K562 (cell line): ENCODE results near the gene PHTF1. TPM values are rescaled to one million over a fixed set of nuclear protein-coding genes. Genes with fewer than 3 reads are reported as not detected.

ENCODE experiments used
- ELF2 ChIP-seq: fragments of 250-450 bp; sonication (Bioruptor Pico); IDR thresholded peaks from 2 replicates; pipeline ENCODE4 v1.5.0; 2021; ENCODE audit warnings: mild to moderate bottlenecking
- JUN ChIP-seq, 2 experiments: sonication (generic) in 1 of 2; formaldehyde crosslinking in 1 of 2; IDR thresholded peaks; 2 replicates each; pipeline versions ENCODE4 v1.6.1 to v1.8.0; 2012 to 2022; ENCODE audit warnings: borderline replicate concordance in 2 of 2, mild to moderate bottlenecking in 2 of 2, improper control_type of control experiment in 1 of 2, low read depth in 1 of 2, low read length in 1 of 2, missing genetic modification reagents in 1 of 2
- MYBL2 ChIP-seq, 2 experiments: fragments of 450-650 bp in 1 of 2; sonication (generic) in 1 of 2; formaldehyde crosslinking in 1 of 2; IDR thresholded peaks; 2 replicates each; pipeline versions ENCODE4 v1.6.1 to v1.8.1; 2017 to 2022; ENCODE audit warnings: borderline replicate concordance in 1 of 2, inconsistent platforms in 1 of 2, low read depth in 1 of 2, mild to moderate bottlenecking in 1 of 2, missing genetic modification reagents in 1 of 2, moderate library complexity in 1 of 2
- PPARD ChIP-seq: fragments of 250-450 bp; sonication (Bioruptor Pico); IDR thresholded peaks from 2 replicates; pipeline ENCODE4 v1.8.0; 2022; ENCODE audit warnings: inconsistent platforms, mild to moderate bottlenecking, moderate library complexity
- PTRF ChIP-seq: fragments of 450-650 bp; IDR thresholded peaks from 2 replicates; pipeline ENCODE4 v1.6.1; 2016; ENCODE audit warnings: mild to moderate bottlenecking, missing genetic modification characterization, missing compliant biosample characterization
- RBM17 ChIP-seq: fragments of 200-400 bp; formaldehyde crosslinking; IDR thresholded peaks from 2 replicates; pipeline ENCODE4 v1.6.1; 2017; ENCODE audit warnings: low read depth, mild to moderate bottlenecking, low read length, borderline replicate concordance
- RUNX1 ChIP-seq: sonication (generic); IDR thresholded peaks from 2 replicates; pipeline ENCODE4 v1.6.1; 2016; ENCODE audit warnings: antibody characterized with exemption, low read depth
- STAG1 ChIP-seq: sonication (generic); formaldehyde crosslinking; IDR thresholded peaks from 2 replicates; pipeline ENCODE4 v1.5.0; 2020; ENCODE audit warnings: missing genetic modification reagents, borderline replicate concordance
- SUPT5H ChIP-seq: fragments of 450-650 bp; IDR thresholded peaks from 2 replicates; pipeline ENCODE4 v1.6.1; 2016
- ZBED1 ChIP-seq: IDR thresholded peaks from 2 replicates; pipeline ENCODE4 v1.6.1; 2014
- ZBTB12 ChIP-seq: fragments of 250-450 bp; sonication (Bioruptor Pico); IDR thresholded peaks from 2 replicates; pipeline ENCODE4 v1.4.0; 2020
- ZBTB43 ChIP-seq: sonication (generic); formaldehyde crosslinking; IDR thresholded peaks from 2 replicates; pipeline ENCODE4 v1.8.0; 2023; ENCODE audit warnings: mild to moderate bottlenecking, missing genetic modification reagents
- ZNF232 ChIP-seq: sonication (generic); formaldehyde crosslinking; IDR thresholded peaks from 2 replicates; pipeline ENCODE4 v1.8.0; 2022; ENCODE audit warnings: mild to moderate bottlenecking, missing genetic modification reagents
- ZNF24 ChIP-seq: fragments of 450-650 bp; IDR thresholded peaks from 2 replicates; pipeline ENCODE4 v1.6.1; 2016
- ZNF507 ChIP-seq: conservative IDR thresholded peaks from 2 replicates; pipeline ENCODE4 v1.6.1; 2017; ENCODE audit warnings: missing genetic modification characterization, missing compliant biosample characterization
- ZNF695 ChIP-seq: fragments of 450-650 bp; formaldehyde crosslinking; IDR thresholded peaks from 2 replicates; pipeline ENCODE4 v1.4.0; 2020; ENCODE audit warnings: mild to moderate bottlenecking, moderate library complexity
- polyA plus RNA-seq, 8 experiments: library from polyadenylated mRNA; depleted of rRNA in 4 of 8; stranded (reverse) in 5 of 8; unstranded in 3 of 8; fragments of >200 nt; fragmentation: Nextera tagmentation in 2 of 8; fragmentation: Illumina TruSeq in 1 of 8; extraction: Ambion mirVana in 2 of 8; extraction: Trizol in 1 of 8; gene quantifications; 2 replicates each; pipeline versions ENCODE4 v1.2.1 to v1.2.3, GENCODE V29; 2011 to 2014; ENCODE audit warnings: inconsistent platforms in 1 of 8, missing spikeins in 1 of 8
- total RNA-seq, 7 experiments: library from RNA; depleted of rRNA in 6 of 7; stranded (reverse); fragments of >200 nt in 6 of 7; fragmentation: Illumina TruSeq in 2 of 7; extraction: Trizol in 2 of 7; gene quantifications; 2 replicates each; pipeline versions ENCODE4 v1.2.1 to v1.2.3, GENCODE V29; 2011 to 2021; ENCODE audit warnings: low replicate concordance in 1 of 7
- TF ChIP-seq, protein P1 (sequence below), 2 experiments: fragments of 150-350 bp in 1 of 2; IDR thresholded peaks; 2 replicates each; pipeline ENCODE4 v1.6.1; 2012 to 2016; ENCODE audit warnings: low read depth in 2 of 2, low read length in 2 of 2, mild to moderate bottlenecking in 1 of 2, moderate library complexity in 1 of 2
- TF ChIP-seq, protein P2 (sequence below): fragments of 450-650 bp; formaldehyde crosslinking; IDR thresholded peaks from 2 replicates; pipeline ENCODE4 v1.4.0; 2020; ENCODE audit warnings: mild to moderate bottlenecking, moderate library complexity
- TF ChIP-seq, protein P3 (sequence below): sonication (generic); formaldehyde crosslinking; IDR thresholded peaks from 2 replicates; pipeline ENCODE4 v1.8.0; 2022; ENCODE audit warnings: missing genetic modification reagents, mild to moderate bottlenecking, borderline replicate concordance

The PHTF1 gene
- total and polyA plus RNA-seq, 9 of the 15 experiments (the other 6 are each of a cell fraction or from before 2014, with no cell fraction given), result 8.4 to 36.2 (median 23.0) TPM

DNA sequence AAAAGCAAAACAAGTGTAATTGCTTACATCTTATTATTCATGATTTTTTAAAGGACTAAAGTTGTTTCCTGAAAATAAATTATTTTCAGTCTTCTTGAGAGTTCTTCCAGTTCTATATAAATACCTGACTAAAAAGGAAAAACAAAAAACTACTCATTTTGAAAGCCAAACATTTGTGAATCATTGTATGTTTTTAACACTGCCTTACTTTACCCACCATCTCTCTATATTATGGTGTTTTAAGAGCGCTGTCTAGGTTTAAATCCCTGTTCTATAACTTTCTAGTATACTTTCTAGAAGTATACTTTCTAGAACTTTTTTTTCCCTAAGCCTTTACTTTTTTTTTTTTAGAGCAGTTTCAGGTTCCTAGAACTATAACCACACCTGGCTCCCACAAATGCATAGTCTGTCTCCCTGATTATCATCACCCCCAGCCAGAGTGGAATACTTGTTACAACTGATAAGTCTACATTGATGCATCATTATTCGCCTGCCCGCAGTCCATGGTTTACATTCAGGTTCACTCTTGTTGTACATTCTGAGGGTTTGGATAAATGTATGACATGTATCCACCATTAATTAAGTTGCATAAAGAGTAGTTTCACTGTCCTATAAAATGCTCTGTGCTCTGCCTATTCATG, 43.2 kb upstream of the PHTF1 start (continued):
- TF ChIP-seq SUPT5H (no peak), ZBTB43 (CRISPR knock-in tag) (no peak), JUN (IDR thresholded peaks at IDR 0.05; ENCODE audit: borderline replicate concordance, low read depth, low read length) (no peak), JUN (CRISPR knock-in tag; IDR thresholded peaks at IDR 0.05; ENCODE audit: borderline replicate concordance) (no peak), ZBTB12 (CRISPR knock-in tag) (no peak), RBM17 (no peak), PPARD (CRISPR knock-in tag) (no peak), ELF2 (no peak), STAG1 (no peak), RUNX1 (no peak), PTRF (tag) (no peak), ZNF695 (CRISPR knock-in tag) (no peak), MYBL2 (IDR thresholded peaks at IDR 0.05; ENCODE audit: low read depth) (no peak), MYBL2 (CRISPR knock-in tag; IDR thresholded peaks at IDR 0.05; ENCODE audit: borderline replicate concordance) (no peak), ZNF507 (no peak), ZNF232 (CRISPR knock-in tag) (no peak), ZNF24 (no peak), ZBED1 (no peak)
- TF ChIP-seq, protein P1, sequence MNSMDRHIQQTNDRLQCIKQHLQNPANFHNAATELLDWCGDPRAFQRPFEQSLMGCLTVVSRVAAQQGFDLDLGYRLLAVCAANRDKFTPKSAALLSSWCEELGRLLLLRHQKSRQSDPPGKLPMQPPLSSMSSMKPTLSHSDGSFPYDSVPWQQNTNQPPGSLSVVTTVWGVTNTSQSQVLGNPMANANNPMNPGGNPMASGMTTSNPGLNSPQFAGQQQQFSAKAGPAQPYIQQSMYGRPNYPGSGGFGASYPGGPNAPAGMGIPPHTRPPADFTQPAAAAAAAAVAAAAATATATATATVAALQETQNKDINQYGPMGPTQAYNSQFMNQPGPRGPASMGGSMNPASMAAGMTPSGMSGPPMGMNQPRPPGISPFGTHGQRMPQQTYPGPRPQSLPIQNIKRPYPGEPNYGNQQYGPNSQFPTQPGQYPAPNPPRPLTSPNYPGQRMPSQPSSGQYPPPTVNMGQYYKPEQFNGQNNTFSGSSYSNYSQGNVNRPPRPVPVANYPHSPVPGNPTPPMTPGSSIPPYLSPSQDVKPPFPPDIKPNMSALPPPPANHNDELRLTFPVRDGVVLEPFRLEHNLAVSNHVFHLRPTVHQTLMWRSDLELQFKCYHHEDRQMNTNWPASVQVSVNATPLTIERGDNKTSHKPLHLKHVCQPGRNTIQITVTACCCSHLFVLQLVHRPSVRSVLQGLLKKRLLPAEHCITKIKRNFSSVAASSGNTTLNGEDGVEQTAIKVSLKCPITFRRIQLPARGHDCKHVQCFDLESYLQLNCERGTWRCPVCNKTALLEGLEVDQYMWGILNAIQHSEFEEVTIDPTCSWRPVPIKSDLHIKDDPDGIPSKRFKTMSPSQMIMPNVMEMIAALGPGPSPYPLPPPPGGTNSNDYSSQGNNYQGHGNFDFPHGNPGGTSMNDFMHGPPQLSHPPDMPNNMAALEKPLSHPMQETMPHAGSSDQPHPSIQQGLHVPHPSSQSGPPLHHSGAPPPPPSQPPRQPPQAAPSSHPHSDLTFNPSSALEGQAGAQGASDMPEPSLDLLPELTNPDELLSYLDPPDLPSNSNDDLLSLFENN (IDR thresholded peaks at IDR 0.05; ENCODE audit: low read depth in 2 of 2, low read length in 2 of 2), result no peak
- TF ChIP-seq, protein P2, sequence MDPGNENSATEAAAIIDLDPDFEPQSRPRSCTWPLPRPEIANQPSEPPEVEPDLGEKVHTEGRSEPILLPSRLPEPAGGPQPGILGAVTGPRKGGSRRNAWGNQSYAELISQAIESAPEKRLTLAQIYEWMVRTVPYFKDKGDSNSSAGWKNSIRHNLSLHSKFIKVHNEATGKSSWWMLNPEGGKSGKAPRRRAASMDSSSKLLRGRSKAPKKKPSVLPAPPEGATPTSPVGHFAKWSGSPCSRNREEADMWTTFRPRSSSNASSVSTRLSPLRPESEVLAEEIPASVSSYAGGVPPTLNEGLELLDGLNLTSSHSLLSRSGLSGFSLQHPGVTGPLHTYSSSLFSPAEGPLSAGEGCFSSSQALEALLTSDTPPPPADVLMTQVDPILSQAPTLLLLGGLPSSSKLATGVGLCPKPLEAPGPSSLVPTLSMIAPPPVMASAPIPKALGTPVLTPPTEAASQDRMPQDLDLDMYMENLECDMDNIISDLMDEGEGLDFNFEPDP, result no peak
- TF ChIP-seq, protein P3, sequence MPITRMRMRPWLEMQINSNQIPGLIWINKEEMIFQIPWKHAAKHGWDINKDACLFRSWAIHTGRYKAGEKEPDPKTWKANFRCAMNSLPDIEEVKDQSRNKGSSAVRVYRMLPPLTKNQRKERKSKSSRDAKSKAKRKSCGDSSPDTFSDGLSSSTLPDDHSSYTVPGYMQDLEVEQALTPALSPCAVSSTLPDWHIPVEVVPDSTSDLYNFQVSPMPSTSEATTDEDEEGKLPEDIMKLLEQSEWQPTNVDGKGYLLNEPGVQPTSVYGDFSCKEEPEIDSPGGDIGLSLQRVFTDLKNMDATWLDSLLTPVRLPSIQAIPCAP, result no peak
- TF ChIP-seq, all 486 proteins: peak for 11
